BLaER1 (cell line): ENCODE results near the gene DNAJC7.
"Not testable (repeated sequence)": the region's sequence is repeated elsewhere in the genome, so short reads cannot be mapped to it uniquely, and the experiment has no call there.

Experiments
- H3K27ac ChIP-seq: shearing (Covaris generic); formaldehyde crosslinking; 2 replicates; pipeline ENCODE4 v1.8.1; 2022
- H3K27me3 ChIP-seq: shearing (Covaris generic); formaldehyde crosslinking; 2 replicates; pipeline ENCODE4 v1.8.1; 2022
- H3K36me3 ChIP-seq: shearing (Covaris generic); formaldehyde crosslinking; 2 replicates; pipeline ENCODE4 v1.8.1; 2022
- H3K4me1 ChIP-seq: shearing (Covaris generic); formaldehyde crosslinking; 2 replicates; pipeline ENCODE4 v1.8.1; 2022
- H3K4me2 ChIP-seq: shearing (Covaris generic); formaldehyde crosslinking; 2 replicates; pipeline ENCODE4 v1.8.1; 2022
- H3K4me3 ChIP-seq: shearing (Covaris generic); formaldehyde crosslinking; 2 replicates; pipeline ENCODE4 v1.8.1; 2022
- H3K9ac ChIP-seq: shearing (Covaris generic); formaldehyde crosslinking; 2 replicates; pipeline ENCODE4 v1.8.1; 2022
- H3K9me3 ChIP-seq: shearing (Covaris generic); formaldehyde crosslinking; 2 replicates; pipeline ENCODE4 v1.8.1; 2022
- H4K20me1 ChIP-seq: shearing (Covaris generic); formaldehyde crosslinking; 2 replicates; pipeline ENCODE4 v1.8.1; 2022
- Cebpa-rat ChIP-seq: shearing (Covaris generic); IDR thresholded peaks from 2 replicates; pipeline ENCODE4 v1.8.1; 2022

Gene DNAJC7

GRCh38 chr17:42017866-42018200, 594 bp upstream of the DNAJC7 start:
- H3K9ac ChIP-seq: peak overlapping the region; percentile 99
- no peaks in the 10 kb centered on the region for H3K9me3 ChIP-seq
- no peaks in the 10 kb centered on the region for H3K27me3 ChIP-seq
- H3K27ac ChIP-seq: peak overlapping the region; percentile 98
- H3K4me1 ChIP-seq: peaks cover 44% of the 10 kb centered on the region
- peak overlapping the region; percentile 82 for H3K4me2 ChIP-seq
- peaks cover 26% of the 10 kb centered on the region for H4K20me1 ChIP-seq
- peak overlapping the region; percentile 94 for H3K4me3 ChIP-seq
- TF ChIP-seq Cebpa-rat: no peak
- peaks cover 22% of the 10 kb centered on the region for H3K36me3 ChIP-seq

- no peak for TF ChIP-seq Cebpa-rat
- Histone ChIP-seq H4K20me1 (peaks cover 40% of the 10 kb centered on the region), H3K9ac (peak overlapping the region; percentile 99), H3K4me3 (peak overlapping the region; percentile 94), H3K4me2 (peak overlapping the region; percentile 82), H3K36me3 (peaks cover 22% of the 10 kb centered on the region), H3K27me3 (no peaks in the 10 kb centered on the region), H3K4me1 (peaks cover 41% of the 10 kb centered on the region), H3K27ac (peak overlapping the region; percentile 98), H3K9me3 (no peaks in the 10 kb centered on the region)
Observed at GRCh38 chr17:42016411-42016831, 818 bp downstream of the DNAJC7 start.

- H3K27me3 ChIP-seq, H3K4me2 ChIP-seq, H3K9me3 ChIP-seq, H3K9ac ChIP-seq, H3K4me3 ChIP-seq, H3K27ac ChIP-seq: not testable (repeated sequence)
- peaks cover 46% of the 10 kb centered on the region for H3K36me3 ChIP-seq
- H3K4me1 ChIP-seq: peaks cover 30% of the 10 kb centered on the region
- peaks cover 67% of the 10 kb centered on the region for H4K20me1 ChIP-seq
Observed at GRCh38 chr17:42013740-42014139, 3.5 kb downstream of the DNAJC7 start.

- not testable (repeated sequence) for H3K9ac ChIP-seq, H3K9me3 ChIP-seq, H3K4me3 ChIP-seq, H3K27me3 ChIP-seq, H3K27ac ChIP-seq, H3K4me2 ChIP-seq
- Histone ChIP-seq H3K4me1 (peaks cover 20% of the 10 kb centered on the region), H3K36me3 (peaks cover 59% of the 10 kb centered on the region), H4K20me1 (peaks cover 80% of the 10 kb centered on the region)
Observed at GRCh38 chr17:42012363-42012762, 4.9 kb downstream of the DNAJC7 start.

GRCh38 chr17:42010898-42011516, 6.2 kb downstream of the DNAJC7 start:
- no peak for TF ChIP-seq Cebpa-rat
- no peaks in the 10 kb centered on the region for H3K9me3 ChIP-seq
- H3K36me3 ChIP-seq: peaks cover 66% of the 10 kb centered on the region
- H3K4me1 ChIP-seq: peaks cover 15% of the 10 kb centered on the region
- H3K27ac ChIP-seq: no peak overlapping the region
- H3K9ac ChIP-seq: no peak overlapping the region
- H3K4me3 ChIP-seq: no peak overlapping the region
- peaks cover 94% of the 10 kb centered on the region for H4K20me1 ChIP-seq
- no peaks in the 10 kb centered on the region for H3K27me3 ChIP-seq
- no peak overlapping the region for H3K4me2 ChIP-seq

- not testable (repeated sequence) for H3K4me1 ChIP-seq, H3K9me3 ChIP-seq, H3K9ac ChIP-seq, H3K27ac ChIP-seq, H3K4me2 ChIP-seq, H3K4me3 ChIP-seq, H3K27me3 ChIP-seq
- Histone ChIP-seq H4K20me1 (peaks cover 100% of the 10 kb centered on the region), H3K36me3 (peaks cover 66% of the 10 kb centered on the region)
Observed at GRCh38 chr17:42010266-42010680, 7.0 kb downstream of the DNAJC7 start.

GRCh38 chr17:42009170-42009569, 8.1 kb downstream of the DNAJC7 start:
- Histone ChIP-seq H3K36me3 (peaks cover 74% of the 10 kb centered on the region), H3K4me2 (no peak overlapping the region), H3K9ac (no peak overlapping the region), H3K9me3 (no peaks in the 10 kb centered on the region), H4K20me1 (peaks cover 100% of the 10 kb centered on the region), H3K4me1 (no peaks in the 10 kb centered on the region), H3K27me3 (no peaks in the 10 kb centered on the region), H3K27ac (no peak overlapping the region), H3K4me3 (no peak overlapping the region)
- no peak for TF ChIP-seq Cebpa-rat

GRCh38 chr17:42005166-42005565, 12.1 kb downstream of the DNAJC7 start:
- no peaks in the 10 kb centered on the region for H3K4me1 ChIP-seq
- H3K9me3 ChIP-seq: no peaks in the 10 kb centered on the region
- no peak overlapping the region for H3K4me3 ChIP-seq
- H3K36me3 ChIP-seq: peaks cover 79% of the 10 kb centered on the region
- no peak for TF ChIP-seq Cebpa-rat
- no peak overlapping the region for H3K9ac ChIP-seq
- H3K27me3 ChIP-seq: no peaks in the 10 kb centered on the region
- no peak overlapping the region for H3K27ac ChIP-seq
- H3K4me2 ChIP-seq: no peak overlapping the region
- peaks cover 100% of the 10 kb centered on the region for H4K20me1 ChIP-seq

GRCh38 chr17:42002792-42003301, 14.4 kb downstream of the DNAJC7 start:
- Histone ChIP-seq H3K4me1 (no peaks in the 10 kb centered on the region), H3K4me2 (no peak overlapping the region), H3K4me3 (no peak overlapping the region), H3K27ac (no peak overlapping the region), H4K20me1 (peaks cover 99% of the 10 kb centered on the region), H3K9me3 (no peaks in the 10 kb centered on the region), H3K27me3 (no peaks in the 10 kb centered on the region), H3K36me3 (peaks cover 81% of the 10 kb centered on the region), H3K9ac (no peak overlapping the region)
- TF ChIP-seq Cebpa-rat: no peak

GRCh38 chr17:42002175-42002791, 15.0 kb downstream of the DNAJC7 start:
- Histone ChIP-seq H3K4me3 (no peak overlapping the region), H3K9me3 (no peaks in the 10 kb centered on the region), H3K4me2 (no peak overlapping the region), H3K36me3 (peaks cover 81% of the 10 kb centered on the region), H3K9ac (no peak overlapping the region), H3K27ac (no peak overlapping the region), H3K27me3 (no peaks in the 10 kb centered on the region), H4K20me1 (peaks cover 99% of the 10 kb centered on the region), H3K4me1 (peaks cover under 1% of the 10 kb centered on the region; the same call in 1 of the 2 replicates)
- no peak for TF ChIP-seq Cebpa-rat
